DMS79 (cell line): ENCODE data around the gene DNAJC7.
A peak's percentile ranks its signal among the peaks of the same experiment; 100 is the strongest.
"Not testable (repeated sequence)": the region's sequence is repeated elsewhere in the genome, so short reads cannot be mapped to it uniquely, and the experiment has no call there.

Source experiments
- DNase-seq: peaks from one replicate; lab custom pipeline; 2025; lab: John Stamatoyannopoulos, UW

Gene DNAJC7

GRCh38 chr17:41957031-41957868 is 60.0 kb downstream of the DNAJC7 start:
- no peak for DNase-seq

- DNase-seq, result no peak
These were observed 60.7 kb downstream of the DNAJC7 start for GRCh38 chr17:41956522-41956921.

DNA sequence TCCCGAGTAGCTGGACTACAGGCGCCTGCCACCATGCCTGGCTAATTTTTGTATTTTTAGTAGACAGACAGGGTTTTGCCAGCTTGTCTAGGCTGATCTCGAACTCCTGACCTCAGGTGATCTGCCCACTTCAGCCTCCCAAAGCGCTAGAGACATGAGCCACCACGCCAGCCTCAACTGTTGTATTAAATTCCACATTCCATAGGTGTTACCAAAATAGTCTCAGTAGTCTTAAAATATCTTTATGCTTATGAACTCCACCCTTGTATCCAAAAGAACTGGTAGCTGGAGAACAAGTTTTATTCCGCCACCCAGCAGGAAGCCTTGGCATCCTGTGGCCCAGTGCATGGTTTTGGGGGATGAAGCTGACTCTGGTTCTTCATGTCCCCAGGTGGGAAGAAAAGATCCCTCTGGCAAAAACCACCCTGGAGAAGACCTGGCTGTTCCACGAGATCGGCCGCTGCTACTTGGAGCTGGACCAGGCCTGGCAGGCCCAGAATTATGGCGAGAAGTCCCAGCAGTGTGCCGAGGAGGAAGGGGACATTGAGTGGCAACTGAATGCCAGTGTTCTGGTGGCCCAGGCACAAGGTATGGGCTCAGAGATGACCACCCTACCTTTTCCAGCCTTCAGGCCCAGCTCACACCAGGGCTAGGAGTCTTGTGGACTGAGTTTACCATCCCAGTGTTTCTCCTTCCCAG is 68.3 kb downstream of the DNAJC7 start:
- DNase-seq, result no peak

GRCh38 chr17:41944943-41945342 is 72.3 kb downstream of the DNAJC7 start:
- DNase-seq, result no peak

DNA sequence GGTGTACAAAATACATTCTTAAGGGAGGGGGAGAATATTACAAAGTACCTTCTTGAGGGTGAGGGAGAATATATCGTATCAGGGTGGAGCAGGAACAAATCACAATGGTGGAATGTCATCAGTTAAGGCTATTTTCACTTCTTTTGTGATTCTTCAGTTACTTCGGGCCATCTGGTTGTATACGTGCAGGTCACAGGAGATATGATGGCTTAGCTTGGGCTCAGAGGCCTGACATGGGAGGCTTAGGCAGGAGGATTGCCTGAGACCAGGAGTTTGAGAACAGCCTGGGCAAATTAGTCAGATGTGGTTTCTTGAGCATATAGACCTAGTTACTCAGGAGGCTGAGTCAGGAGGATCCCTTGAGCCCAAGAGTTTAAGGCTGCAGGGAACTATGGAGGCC is 73.7 kb downstream of the DNAJC7 start:
- DNase-seq, result no peak

GRCh38 chr17:41942626-41943373 is 74.4 kb downstream of the DNAJC7 start:
- no peak for DNase-seq

DNA sequence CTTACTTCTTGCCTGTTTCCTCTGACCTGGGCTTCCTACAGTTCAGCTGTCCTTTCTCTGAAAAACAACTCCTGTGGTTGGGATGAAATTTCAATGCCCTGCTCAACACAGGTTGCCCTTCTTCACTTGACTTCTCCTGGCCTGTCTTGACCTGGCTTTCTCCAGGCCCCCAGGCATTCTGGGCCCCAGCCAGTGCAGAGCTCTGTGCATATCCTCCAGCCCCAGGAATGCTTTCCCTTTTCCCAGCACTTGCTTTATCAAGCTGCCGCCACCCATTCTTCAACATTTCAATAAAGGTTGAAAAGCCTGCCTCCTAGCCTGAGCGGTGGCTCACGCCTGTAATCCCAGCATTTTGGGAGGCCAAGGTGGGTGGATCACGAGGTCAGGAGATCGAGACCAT is 76.1 kb downstream of the DNAJC7 start:
- DNase-seq, result no peak

DNA sequence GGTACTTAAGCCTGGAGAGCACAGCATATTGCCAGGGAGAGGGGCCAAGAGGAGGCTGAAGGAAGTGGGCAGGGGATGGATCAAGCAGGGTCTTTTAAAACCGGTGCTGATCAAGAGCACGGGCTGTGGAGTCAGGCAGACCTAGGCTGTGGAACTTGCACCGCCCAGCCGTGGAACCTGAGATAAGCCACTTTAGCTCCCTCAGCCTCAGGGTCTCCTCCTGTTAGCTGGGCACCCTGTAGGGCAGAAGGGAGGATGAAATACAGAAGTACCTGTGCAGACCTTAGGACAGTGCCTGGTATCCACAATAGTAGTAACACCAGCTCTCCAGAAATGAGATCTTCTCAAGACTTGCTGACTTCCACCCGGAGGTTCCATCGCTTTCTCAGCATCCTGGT is 77.5 kb downstream of the DNAJC7 start:
- no peak for DNase-seq

DNA sequence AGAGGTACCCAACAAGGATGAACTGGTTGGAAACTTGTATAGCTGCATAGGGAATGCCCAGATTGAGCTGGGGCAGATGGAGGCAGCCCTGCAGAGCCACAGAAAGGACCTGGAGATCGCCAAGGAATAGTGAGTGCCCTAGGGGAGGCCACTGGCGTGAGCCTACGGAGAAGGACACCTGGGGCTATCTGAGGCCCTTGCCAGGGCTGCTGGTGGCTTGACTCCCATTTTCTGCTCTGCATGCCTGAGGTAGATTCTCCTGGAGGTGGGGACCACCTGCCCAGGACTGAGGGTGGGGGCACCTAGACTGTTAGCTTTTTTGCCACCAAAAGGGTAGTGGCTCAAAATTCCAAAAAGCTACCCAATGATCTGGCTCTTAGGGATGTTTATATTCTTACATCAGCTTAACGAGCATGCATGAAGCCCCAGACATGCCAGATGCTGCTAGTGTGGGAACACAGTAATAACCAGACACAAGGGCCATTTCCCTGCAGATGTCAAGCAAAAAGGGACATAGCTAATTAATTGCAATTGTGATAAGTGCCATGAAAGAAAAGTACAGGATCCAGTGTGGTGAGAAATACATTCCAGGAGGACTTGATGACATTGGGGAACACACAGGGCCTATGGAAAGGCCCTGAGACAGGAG is 78.1 kb downstream of the DNAJC7 start:
- peak; percentile 60 for DNase-seq

GRCh38 chr17:41937970-41938954 is 79.0 kb downstream of the DNAJC7 start:
- DNase-seq, result no peak

GRCh38 chr17:41935641-41936040 is 81.6 kb downstream of the DNAJC7 start:
- no peak for DNase-seq

DNA sequence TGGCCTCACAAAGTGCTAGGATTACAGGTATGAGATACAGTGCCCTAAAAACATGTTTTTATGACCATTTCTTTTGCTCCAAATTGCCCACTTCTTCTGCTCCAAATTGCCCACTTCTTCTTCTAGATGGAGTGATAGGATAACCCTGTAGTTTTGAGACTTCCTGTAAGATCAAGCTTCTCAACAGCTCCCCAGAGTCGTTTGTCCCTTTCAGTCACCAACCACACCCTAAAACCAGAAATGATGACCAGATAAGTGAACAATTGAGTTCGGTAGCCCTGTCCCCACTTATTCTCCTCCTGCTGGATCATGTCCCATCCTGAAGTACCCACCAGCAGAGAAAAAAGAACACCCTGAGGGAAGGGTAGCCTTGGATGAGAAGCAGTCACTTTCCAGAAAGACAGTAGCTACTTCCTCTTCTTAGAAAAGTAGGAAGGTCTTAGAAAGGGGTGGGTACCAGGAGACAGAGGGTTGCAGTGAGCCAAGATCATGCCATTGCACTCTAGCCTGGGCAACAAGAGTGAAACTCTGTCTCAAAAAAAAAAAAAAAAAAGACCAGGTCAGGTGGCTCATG is 84.3 kb downstream of the DNAJC7 start:
- no peak for DNase-seq

DNA sequence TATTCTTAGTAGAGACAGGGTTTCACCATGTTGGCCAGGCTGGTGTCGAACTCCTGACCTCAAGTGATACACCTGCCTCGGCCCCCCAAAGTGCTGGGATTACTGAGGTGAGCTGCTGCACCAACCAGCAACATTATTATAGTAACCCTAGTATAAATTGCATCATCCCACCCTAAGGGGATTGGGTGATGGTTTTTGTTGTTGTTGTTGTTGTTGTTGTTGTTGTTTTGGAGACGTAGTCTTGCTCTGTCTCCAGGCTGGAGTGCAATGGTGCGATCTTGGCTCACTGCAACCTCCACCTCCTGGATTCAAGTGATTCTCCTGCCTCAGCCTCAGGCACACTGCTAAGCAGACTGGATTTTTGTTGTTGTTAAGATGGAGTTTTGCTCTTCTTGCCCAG is 85.5 kb downstream of the DNAJC7 start:
- not testable (repeated sequence) for DNase-seq

DNA sequence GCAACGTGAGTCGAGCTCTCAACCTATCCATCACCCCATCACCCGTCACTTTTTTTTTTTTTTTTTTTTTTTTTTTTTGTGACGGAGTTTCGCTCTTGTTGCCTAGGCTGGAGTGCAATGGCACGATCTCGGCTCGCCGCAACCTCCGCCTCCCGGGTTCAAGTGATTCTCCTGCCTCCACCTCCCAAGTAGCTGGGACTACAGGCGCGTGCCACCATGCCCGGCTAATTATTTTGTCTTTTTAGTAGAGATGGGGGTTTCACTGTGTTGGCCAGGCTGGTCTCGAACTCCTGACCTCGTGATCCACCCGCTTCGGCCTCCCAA is 86.4 kb downstream of the DNAJC7 start:
- not testable (repeated sequence) for DNase-seq

GRCh38 chr17:41930009-41930832 is 87.0 kb downstream of the DNAJC7 start, which contains the start of gene ODAD4:
Gene ODAD4, plus strand, starts transcription at chr17:41930617. Its CDS starts 107 bp downstream, at chr17:41930724.
- DNase-seq, result peak; percentile 95

DNA sequence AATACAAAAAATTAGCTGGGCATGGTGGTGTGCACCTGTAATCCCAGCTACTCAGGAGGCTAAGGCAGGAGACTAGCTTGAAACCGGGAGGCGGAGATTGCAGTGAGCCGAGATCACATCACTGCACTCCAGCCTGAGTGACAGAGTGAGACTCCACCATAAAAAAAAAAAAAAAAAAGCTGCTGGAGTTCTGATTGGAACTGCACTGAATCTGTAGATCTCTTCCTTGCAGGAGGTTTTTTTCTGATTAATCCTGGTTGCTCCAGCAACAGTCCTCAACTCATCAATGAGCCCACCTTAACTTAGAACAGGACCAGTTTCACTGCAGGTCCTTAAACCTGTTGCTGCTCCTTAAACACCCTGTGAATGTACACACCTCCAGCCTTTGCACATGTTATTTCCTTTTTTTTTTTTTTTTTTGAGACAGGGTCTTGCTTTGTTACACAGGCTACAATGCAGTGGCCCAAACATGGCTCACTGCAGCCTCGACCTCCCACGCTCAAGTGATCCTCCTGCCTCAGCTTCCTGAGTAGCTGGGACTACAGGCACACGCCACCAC is 88.5 kb downstream of the DNAJC7 start:
- no peak for DNase-seq
